OCI-M2 (cell line): ENCODE results near the gene DLGAP1.
"Not testable (repeated sequence)": the region's sequence is repeated elsewhere in the genome, so short reads cannot be mapped to it uniquely, and the experiment has no call there.

Source experiments
- DNase-seq: peaks from one replicate; lab custom pipeline; 2025; ENCODE audit not compliant: unreplicated experiment; lab: John Stamatoyannopoulos, UW

Gene DLGAP1

DNA sequence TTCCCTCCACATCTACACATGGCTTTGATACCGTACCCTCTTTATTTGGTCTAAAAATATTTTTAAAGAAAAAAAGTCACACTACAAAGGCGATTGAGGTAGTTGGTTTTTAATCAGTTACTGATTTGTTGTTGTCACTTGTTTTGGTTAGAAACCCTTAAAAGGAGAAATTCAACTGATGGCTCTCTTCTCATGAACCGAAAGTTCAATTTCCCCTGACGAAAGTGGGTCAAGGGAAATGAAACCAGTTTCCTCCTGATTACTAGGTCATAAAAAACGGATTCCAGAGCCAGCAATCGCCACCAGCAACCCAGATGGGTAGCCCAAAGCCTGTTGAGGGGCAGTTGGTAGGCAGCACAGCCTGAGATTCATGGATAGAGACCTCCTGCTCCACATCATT lies 63.2 kb downstream of the DLGAP1 start:
- DNase-seq: no peak

DNA sequence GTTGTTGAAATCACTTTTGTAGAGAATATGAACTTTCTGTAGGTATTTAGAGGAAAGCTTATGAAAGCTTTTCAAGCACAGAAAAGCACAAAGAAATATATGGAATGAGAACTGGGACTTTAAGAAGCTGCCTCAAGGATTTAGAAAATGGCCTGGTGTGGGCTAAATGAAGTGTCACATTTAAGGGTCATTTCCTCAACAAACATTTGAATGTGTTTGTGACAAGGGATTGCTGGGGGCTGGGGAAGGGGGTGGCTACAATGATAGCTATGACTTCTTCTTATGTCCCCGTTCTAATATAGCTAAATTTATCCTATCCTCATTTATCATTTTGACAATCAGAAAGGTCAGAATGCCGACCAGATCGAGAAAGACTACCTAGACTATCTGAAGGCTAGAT lies 69.2 kb downstream of the DLGAP1 start:
- DNase-seq: no peak

DNA sequence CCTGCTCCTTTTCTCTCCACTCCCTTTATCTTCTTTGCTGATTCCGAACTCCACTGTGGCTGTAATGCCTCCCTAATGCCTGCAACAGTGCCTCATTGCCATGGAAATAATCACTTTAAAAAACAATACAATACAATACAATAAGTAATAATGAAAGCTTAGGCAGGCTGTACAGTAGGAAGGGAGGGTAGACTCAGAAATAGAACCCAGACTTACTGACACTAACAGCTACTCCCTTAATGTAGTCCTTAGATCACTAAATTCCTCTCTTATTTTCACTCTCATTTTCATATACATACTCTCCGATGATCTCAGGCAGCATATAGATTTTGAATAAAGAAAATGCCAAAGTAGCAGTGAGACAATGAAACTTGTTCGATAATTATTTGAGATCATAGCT lies 70.2 kb downstream of the DLGAP1 start:
- no peak for DNase-seq

DNA sequence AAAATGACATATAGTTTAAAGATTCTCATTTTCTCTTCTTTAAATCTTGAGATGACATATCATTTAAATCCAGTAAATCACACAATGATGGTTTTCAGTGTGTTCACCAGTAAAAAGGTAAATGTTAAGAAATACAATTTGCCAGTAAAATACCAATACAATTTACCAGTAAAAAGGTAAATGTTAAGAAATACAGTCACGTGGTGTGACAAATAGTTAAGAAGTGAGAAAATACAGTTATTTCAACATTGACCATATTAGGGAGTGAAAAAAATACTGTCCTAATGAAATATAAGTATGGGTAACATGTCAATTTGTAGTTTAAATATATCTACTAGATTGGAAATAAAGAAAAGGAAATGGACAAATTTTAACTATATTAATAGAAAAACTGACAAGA lies 80.5 kb downstream of the DLGAP1 start:
- no peak for DNase-seq

DNA sequence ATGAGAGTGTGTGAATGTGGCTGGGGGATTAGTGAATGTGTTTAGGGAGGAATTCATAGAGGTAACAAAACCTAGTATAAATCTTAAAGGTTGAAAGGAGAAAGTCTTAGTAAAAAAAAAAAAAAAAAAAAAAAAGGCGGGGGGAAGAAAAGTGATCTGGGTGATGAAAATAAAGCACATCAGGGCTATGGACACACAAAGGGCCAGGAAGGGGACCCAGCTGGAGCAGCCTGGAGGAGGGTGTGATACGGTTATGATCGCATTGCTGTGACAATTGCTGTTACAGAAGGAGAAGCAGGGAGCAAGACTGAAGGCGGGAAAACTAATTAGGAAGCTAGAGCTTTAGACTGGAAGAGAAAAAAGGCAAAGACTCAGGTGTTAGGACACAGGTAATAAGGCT lies 85.4 kb downstream of the DLGAP1 start:
- DNase-seq: no peak

DNA sequence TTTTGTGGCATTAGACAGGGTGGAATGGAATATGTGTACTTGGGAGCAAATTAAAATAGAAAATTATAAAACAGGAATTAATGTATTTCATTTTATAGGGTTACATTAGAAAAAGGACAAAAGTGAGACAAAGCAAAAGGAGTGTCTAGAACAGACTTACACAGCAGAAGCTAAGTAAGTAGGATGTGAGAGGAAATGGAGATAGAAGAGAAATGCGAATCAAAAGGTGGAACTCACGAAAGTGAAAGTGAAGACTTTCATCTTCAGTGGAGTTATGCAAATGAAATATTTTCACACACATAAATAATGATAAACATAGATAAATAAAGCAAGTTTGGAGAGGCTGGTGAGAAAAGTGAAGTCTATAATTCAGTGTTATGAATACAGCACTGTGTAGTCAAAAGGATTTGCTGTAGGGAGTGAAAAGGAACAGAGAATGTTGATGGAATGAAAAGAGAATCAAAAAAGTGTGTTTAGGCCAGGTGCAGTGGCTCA lies 94.8 kb downstream of the DLGAP1 start:
- DNase-seq: no peak

DNA sequence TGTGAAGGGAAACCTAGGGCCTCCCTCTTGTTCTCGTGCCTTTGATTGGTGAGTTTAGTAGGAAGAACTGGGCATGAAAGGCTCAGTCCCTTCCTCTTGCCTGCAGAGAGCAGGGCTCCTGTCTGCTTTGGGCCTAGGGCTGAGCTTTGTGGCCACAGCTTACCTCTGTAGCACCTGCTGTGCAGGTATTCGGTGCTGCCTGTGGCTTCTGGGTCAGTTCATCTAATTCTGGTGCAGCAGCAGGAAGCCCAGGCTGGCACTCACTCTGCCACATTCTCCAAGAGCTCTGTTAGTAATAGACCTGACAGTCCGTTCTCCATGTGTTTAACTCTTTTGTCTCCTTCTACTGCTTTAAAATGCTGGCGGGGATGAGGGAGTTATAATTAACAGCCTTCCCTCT lies 96.5 kb downstream of the DLGAP1 start:
- DNase-seq: no peak

DNA sequence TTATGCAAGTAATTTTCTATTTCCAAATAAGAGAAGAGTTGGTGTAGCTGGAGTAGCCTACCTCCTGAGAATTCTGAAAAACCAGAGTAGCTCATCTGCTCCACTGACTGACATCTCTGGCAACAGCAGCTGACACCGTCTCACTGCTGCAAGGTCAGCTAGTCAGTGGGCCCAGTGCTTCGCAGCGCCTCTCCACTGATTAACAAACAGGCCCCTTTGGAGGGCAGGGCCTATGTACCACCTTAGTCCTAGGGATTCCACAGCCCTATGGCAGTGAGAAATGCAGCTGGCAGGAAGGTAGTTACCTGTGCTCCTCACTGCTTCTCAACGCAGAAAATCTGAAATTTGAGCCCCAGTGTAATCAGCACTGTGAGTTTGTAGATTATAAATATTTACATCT lies 97.5 kb downstream of the DLGAP1 start:
- DNase-seq: no peak

DNA sequence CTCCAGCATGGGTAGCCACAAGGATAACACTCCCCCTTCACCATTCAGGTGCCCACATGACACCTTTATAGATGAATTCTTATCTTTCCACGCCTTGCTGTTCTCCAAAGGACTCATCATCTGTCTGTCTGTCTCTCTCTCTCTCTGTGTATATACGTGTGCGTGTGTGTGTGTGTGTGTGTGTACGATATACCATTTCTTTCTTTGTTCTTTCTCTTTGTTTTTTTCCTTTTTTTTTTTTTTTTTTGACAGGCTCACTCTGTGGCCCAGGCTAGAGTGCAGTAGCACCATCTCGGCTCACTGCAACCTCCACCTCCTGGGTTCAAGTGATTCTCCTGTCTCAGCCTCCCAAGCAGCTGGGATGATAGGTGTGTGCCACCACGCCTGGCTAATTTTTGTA lies 98.2 kb downstream of the DLGAP1 start:
- no peak for DNase-seq

DNA sequence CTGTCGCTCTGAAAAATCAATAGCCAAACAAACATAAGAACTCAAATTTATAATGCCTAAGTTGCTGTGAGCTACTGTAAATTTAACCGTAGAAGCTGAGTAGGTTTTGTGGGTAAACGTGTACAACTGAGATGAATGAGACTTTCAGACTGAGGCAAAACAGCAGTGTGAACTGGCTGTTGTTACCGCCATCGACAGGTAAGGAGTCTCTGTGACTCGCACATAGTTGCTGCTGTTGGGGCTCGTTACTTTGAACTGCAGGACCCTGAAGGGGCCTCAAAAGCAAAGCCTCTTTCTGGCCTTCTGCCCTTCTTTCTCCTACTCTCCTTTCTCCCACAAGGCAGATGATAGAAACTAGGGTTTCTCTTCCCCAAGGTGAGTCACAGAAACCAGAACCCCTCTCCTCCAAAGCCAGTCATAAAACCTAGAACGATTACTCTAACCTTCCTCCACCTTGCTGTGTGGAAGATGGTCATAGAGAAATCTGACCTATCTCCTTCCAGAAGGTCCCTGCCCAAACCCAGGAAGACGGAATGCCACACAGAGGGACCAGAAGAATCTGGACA lies 101.2 kb downstream of the DLGAP1 start:
- DNase-seq: no peak

DNA sequence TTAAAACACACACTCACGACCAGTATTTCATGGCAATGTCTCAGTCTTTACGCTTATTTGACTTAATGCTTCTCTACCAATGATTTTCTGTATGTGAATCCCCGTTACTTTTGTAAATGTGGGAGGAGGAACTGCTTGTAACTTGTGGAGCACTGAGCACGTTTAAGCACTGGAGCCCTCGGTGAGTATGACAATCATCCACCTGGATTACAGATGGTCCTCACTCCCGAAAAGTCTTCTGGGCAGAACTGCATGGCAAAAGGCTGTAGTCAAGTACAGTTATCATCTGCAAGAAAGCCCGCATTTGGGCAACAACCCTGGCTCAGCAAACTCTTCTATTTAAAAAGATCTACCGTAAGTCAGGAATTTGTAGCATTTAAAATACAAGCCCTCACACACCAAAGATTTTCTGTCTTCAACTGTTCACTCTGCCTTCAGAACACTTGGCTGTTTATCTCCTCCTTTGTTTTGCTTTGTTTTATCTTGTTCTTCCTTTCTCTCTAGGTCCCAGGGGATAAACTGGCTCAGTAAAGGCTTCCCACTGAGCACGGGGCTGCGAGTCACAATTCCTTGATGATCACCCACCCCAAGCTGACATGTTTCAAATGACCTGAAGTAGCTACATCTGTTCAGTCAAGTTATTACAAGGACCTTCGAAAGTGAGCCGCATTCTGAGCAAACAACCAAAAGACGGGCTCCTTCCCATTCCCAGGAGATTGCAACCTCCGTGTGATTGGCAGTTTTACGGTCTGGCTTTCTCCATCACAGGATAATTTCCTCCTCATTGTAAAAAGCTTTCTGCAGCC lies 102.2 kb downstream of the DLGAP1 start:
- no peak for DNase-seq

DNA sequence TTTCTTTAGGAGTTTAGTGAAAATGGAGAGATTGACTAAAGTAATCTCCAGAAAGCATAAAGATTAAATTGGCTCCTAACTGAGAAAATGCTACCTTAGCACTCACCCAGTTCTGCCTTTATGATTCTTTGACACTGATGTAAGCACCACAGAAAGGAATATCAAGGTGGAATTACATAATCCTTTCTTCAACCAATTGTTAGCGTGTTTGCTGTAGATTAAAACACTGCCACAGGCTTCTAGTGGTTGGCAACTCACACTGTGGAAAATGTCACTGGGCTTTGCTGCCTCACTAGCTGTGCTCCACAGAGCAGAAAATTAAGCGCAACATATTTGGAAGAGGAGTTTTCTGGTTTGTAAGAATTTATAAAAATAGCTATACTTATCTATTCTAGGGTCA lies 104.1 kb downstream of the DLGAP1 start:
- no peak for DNase-seq

DNA sequence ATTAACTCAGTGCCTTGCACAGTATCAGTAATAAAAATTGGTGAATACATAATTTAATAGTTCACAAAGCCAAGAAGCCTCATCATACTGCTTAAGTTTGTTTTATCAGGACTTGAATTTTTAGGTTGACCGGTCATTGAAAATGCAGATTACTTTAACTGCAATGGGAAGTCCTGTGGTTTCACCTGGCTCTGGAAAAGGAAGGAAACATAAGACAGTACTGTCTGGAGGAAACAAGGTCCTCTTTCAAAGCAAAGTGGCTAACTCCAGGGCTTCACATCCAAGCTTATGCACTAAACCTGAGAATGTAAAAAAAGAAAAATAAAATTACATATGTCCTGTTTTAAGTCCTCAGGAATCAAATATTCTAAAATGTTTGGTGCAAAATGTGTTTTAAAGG lies 119.7 kb downstream of the DLGAP1 start:
- no peak for DNase-seq

DNA sequence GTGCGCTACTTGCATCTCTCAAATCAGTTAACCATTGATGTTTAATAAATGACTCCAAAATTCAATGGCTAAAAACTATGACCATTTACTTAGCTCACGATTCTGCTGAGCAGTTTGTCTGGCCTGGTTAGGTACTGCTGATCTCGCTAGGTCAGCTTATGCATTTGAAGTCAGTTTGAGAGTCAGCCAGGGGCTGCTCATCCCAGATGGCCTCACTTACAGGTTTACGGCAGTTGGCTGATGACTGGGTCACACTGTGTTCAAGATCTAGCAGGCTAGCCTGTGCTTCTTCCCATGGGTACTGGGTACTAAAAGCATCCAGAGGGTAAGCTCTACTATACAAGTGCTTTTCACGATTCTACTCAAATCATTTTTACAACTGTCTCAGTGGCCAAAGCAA lies 122.1 kb downstream of the DLGAP1 start:
- no peak for DNase-seq

DNA sequence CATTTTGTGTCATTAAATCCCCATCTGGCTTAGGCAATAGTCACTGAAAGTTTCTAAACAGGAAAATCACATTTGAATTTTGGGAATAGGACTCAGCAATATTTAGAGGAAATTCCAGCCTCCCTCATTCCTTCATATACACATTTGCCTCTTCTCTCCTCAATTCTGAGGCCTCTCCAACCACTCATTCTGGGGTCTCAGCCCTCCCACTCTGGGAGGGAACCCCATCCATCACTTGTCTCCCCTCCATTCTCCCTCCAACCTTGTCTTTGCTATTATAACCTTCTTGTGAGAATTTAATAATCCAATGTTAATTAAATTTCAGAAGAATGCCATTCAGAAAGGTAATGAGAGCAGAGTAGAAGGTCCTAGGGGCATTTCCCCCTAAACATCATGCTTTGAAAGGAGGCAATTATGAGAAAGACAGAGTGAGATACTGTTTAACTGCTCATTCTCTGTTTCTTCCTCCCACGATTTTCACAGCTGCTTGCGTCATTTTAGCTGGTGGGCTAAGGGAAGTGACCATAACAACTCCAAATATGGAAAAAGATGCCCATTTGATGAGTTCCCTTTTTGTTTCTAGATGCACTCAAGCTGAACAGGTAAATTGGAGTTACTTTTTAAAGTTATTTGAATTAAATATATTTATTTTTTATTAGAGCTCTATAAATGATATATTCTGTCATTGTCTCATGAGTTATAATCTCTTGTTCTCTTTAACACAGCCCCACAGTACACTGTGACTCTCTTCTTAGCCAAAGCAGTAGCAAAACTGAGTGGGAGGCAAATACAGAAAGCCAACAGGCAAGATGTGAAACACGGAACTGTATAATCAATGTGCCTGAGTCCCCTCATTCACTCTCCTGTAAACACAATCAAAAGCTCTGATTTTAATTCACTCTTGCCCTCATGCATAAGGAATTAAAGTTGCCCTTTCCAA lies 135.1 kb downstream of the DLGAP1 start:
- no peak for DNase-seq

DNA sequence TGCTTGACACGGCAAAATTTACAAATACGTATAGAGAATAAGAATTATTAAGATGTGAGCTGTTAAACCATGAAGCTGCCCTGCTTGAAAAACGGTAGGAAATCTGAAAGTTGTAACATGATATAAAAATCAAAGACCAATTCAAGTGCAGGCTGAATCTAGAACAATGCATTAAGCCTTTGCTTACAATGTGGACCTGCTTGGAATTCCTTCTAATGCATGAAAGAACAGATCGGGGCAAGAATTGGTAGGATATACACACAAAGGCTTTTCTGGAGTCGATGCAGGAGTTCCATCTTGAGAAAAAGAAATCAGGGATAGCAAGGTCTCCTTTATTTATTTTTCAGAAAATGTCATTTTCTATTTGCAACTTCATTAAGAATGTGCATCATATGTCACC lies 136.8 kb downstream of the DLGAP1 start:
- DNase-seq: no peak

DNA sequence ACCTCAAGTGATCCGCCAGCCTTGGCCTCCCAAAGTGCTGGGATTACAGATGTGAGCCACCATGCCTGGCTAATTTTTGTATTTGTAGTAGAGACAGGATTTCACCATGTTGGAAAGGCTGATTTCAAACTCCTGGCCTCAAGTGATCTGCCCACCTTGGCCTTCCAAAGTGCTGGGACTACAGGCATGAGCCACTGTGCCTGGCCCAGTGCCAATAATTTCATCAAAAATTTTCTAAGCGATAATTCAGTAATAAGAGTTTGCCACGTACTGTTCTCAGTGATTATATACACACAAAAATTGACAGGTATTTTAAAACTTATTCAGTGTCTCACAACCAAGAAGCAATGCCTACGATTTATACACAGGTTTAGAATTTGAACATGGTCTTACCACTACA lies 143.2 kb downstream of the DLGAP1 start:
- not testable (repeated sequence) for DNase-seq

DNA sequence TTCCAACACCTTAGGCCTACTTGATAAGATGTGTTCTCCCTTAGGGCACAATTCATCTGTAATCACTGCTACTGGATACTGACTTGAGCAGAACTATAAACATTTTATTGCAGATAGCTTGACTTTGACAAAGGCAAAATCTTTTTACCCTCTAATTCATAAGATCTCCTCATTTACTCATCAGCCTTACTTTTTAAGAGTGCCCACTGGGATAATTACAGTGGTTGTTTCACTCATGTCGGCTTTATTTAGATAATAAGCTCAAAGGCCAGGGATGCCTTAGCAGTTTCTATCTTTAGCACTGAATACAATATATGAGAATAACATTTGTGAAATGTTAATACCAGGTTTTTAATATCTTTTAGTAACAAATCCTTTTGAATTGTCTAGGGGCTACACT lies 144.0 kb downstream of the DLGAP1 start:
- no peak for DNase-seq

DNA sequence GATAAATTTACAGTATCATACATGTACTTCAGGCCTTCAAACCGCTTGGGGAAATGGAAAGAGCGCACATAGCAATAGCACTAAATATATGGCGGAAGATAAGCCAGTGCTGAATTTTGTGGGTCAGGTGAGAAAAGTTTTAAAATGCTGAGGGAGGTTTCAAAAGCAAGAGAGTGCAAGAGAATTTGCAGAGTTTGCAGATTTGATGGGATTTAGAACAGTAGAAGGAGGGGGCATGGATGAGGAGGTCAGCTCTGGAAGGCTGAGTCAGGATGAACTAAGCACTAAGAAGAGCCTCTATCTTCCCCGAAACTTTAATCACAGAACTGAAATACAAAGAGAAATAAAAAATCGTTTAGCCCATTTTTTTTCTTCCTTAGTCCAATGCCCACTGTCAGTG lies 145.9 kb downstream of the DLGAP1 start:
- no peak for DNase-seq

DNA sequence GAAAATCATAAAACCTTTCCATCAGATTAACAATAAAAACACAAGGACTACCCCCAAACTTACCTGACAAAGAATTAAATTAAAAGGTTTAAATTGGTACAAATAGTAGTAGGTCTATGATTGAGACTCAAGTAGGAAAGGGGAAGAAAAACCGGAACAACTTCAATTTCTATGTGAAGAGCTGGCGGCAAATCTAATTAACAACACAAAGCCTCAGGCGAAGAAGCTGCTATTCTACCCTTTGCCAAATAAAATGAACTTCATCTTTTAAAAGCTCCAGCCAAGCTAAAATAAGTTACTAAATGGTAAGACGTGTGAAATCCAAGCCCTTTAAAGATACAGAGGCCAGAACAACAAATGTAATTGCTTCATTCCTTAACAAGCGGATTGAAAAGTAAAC lies 146.5 kb downstream of the DLGAP1 start:
- no peak for DNase-seq

DNA sequence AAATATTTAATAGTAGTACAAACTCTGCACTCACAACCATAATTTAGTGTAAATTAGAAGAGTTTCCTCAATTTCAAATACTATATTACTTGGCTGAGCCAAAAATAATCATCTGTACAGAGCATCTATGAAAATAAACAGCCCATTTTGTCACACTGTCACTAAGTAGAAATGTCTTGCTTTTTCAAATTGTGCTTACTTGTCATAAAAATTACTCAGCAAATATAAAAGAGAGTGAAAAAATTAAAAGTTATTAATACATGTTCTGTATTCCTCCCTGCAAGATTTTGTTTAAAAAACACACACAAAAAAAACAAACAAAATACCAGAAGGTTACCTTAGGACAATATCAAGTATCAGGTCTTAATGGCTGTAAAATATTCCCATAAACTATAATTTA lies 155.7 kb downstream of the DLGAP1 start:
- DNase-seq: no peak

DNA sequence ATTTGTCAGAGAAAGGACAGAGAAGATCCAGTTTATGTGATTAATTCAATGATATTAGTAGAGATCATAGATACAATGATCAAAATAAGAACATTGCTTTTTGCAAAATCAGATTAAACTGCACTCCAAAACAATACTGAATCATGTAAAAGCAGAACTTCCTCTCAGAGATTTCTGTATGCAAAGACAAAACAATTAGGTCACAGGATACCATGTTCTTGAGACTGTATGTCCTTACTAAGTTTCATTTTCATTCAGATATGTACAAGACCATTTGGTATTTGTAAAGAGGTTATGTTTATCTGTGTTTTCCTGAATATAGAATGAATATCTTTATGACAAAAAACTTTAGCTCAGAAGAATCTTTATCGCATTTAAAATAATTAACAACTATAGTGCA lies 161.8 kb downstream of the DLGAP1 start:
- no peak for DNase-seq
